Omental fat pad (tissue), 4 donors: Measurements from ENCODE around the gene FABP1. TPM values are rescaled to one million over a fixed set of nuclear protein-coding genes. Genes with fewer than 3 reads are reported as not detected.

Experiments
- ATAC-seq: fragments of 150-250 bp; one replicate; pipeline ENCODE4 v1.9.1; 2016; ENCODE audit warnings: mild to moderate bottlenecking, moderate library complexity; ENCODE audit not compliant: low FRiP score
- DNase-seq: peaks from one replicate; pipeline ENCODE4 v3.0.0-alpha.2; 2019; ENCODE audit warnings: low spot score
- total RNA-seq, 4 donors: library from RNA; depleted of rRNA; stranded (reverse); fragments of >200 nt; gene quantifications; one replicate each; pipeline ENCODE4 v1.1.0, GENCODE V29; 2016
- TF ChIP-seq, protein P1 (sequence below), 3 donors: fragments of 450-650 bp; IDR thresholded peaks; one replicate each; pipeline ENCODE4 v1.5.1; 2016 to 2017; ENCODE audit warnings: antibody characterized with exemption in 3 of 3, mild to moderate bottlenecking in 3 of 3, moderate library complexity in 2 of 3

The FABP1 gene
- total RNA-seq, 4 donors from 2014 or later: not detected

DNA sequence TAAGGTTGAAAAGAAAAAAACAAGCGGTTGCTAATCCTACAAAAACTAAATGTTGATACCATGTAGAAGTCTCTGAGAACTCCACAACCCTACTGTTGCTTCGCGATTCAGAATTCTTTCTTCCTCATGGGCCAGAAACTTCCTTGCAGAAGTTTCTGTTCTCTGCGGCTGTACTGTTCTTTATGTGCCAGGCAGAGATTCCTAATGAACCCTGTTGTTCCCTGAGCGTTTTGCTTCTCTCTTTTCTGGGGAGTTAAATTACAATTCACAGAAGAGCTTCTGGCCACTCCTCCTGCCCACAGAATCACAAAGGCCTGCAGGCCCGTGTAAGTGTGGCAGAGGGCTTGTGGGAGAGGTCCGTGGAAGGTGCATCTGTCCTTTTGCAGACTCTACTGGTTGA, 40.5 kb upstream of the FABP1 start:
- no peak for DNase-seq
- TF ChIP-seq, protein P1, sequence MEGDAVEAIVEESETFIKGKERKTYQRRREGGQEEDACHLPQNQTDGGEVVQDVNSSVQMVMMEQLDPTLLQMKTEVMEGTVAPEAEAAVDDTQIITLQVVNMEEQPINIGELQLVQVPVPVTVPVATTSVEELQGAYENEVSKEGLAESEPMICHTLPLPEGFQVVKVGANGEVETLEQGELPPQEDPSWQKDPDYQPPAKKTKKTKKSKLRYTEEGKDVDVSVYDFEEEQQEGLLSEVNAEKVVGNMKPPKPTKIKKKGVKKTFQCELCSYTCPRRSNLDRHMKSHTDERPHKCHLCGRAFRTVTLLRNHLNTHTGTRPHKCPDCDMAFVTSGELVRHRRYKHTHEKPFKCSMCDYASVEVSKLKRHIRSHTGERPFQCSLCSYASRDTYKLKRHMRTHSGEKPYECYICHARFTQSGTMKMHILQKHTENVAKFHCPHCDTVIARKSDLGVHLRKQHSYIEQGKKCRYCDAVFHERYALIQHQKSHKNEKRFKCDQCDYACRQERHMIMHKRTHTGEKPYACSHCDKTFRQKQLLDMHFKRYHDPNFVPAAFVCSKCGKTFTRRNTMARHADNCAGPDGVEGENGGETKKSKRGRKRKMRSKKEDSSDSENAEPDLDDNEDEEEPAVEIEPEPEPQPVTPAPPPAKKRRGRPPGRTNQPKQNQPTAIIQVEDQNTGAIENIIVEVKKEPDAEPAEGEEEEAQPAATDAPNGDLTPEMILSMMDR (IDR thresholded peaks at IDR 0.05): no peak
- no peak for ATAC-seq

DNA sequence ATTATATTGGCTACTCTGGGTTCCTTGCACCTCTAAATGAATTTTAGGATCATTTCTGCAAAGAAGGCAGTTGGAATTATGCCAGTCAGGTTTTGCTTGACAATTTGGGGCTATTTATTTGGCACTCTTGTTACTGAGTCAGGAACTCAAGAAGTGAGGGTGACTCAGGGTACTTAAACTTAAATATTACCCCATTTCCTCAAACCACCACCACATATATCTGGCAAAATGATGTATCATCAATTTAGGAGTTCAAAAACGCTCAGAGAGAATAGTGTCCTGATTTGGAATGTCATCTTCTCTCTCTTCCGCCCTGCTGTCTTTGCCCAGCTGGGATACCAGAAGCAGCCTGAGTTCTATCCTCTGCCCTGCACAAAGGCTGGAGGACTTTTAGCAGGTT, 39.9 kb upstream of the FABP1 start:
- no peak for DNase-seq
- TF ChIP-seq, protein P1 (IDR thresholded peaks at IDR 0.05): no peak
- no peak for ATAC-seq

- TF ChIP-seq, protein P1 (IDR thresholded peaks at IDR 0.05): no peak
- ATAC-seq (no peak), DNase-seq (no peak)
Observed at GRCh38 chr2:88165332-88166003, 37.6 kb upstream of the FABP1 start.

- DNase-seq (no peak), ATAC-seq (no peak)
- TF ChIP-seq, protein P1 (IDR thresholded peaks at IDR 0.05): no peak
Observed at GRCh38 chr2:88161446-88162244, 33.8 kb upstream of the FABP1 start.

GRCh38 chr2:88160517-88160916, 32.7 kb upstream of the FABP1 start:
- TF ChIP-seq, protein P1 (IDR thresholded peaks at IDR 0.05): no peak
- DNase-seq (no peak), ATAC-seq (no peak)

GRCh38 chr2:88159955-88160415, 32.1 kb upstream of the FABP1 start:
- DNase-seq: no peak

More at GRCh38 chr2:88159955-88160415, 32.1 kb upstream of the FABP1 start:
- ATAC-seq: peak; percentile 44
- TF ChIP-seq, protein P1 (IDR thresholded peaks at IDR 0.05): peak in 1 of 3 donors; percentile 11
